IgD-negative memory B cell (primary cell): ENCODE results near the gene RADIL. TPM values are rescaled to one million over a fixed set of nuclear protein-coding genes. Genes with fewer than 3 reads are reported as not detected.

ENCODE experiments used
- H3K27ac Mint-ChIP-seq, 3 donors: one replicate each; pipeline ENCODE4 v1.8.0; 2020 to 2022; ENCODE audit warnings: mild to moderate bottlenecking in 3 of 3, mixed read lengths in 3 of 3, moderate library complexity in 1 of 3
- H3K27me3 Mint-ChIP-seq: one replicate; pipeline ENCODE4 v1.8.0; 2021; ENCODE audit warnings: mixed read lengths
- H3K36me3 Mint-ChIP-seq: one replicate; pipeline ENCODE4 v1.8.0; 2020; ENCODE audit warnings: mild to moderate bottlenecking, mixed read lengths
- H3K4me1 Mint-ChIP-seq, 3 donors: one replicate each; pipeline ENCODE4 v1.8.0; 2020 to 2022; ENCODE audit warnings: mixed read lengths in 3 of 3, mild to moderate bottlenecking in 1 of 3
- H3K4me3 Mint-ChIP-seq, 4 donors: one replicate each; pipeline ENCODE4 v1.8.0; 2020 to 2022; ENCODE audit warnings: mild to moderate bottlenecking in 4 of 4, mixed read lengths in 4 of 4, moderate library complexity in 3 of 4
- H3K9me3 Mint-ChIP-seq, 3 donors: one replicate each; pipeline ENCODE4 v1.8.0; 2020 to 2021; ENCODE audit warnings: mixed read lengths in 3 of 3, mild to moderate bottlenecking in 1 of 3
- polyA plus RNA-seq: library from polyadenylated mRNA; unstranded; fragments of 300-500 nt; fragmentation: Illumina TruSeq; gene quantifications from one replicate; pipeline ENCODE4 v1.2.3, GENCODE V29; 2021

The RADIL gene
- polyA plus RNA-seq, 1 donor from 2014 or later: not detected

DNA sequence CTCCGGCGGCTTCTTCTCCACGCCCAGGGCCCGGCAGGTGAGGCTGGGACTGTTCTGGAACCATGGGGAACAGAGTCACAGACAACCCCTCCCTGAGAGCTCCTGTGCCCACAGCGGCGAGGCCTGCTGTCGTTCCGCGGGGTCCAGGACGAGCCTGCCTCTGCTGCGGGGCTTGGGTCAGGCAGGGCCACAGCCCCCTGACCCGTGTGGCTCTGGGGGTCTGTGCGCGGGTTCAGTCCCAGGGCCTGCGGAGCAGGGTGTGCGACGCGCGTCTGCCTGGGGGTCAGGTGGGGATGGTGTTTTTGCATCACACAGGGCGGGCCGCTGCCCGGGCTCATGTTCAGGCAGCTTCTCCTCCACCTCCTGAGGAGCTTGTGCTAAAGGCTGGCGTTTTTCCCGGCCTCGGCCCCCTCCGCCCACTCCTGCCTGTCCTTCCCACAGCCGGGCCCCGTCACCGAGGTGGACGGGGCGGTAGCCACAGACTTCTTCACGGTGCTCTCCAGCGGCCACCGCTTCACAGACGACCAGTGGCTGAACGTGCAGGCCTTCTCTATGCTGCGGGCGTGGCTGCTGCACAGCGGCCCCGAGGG lies 99.7 kb downstream of the RADIL start:
- Mint-ChIP-seq H3K27me3 (no peaks in the 10 kb centered on the region), H3K4me1 (no peaks in the 10 kb centered on the region), H3K4me3 (no peak overlapping the region), H3K36me3 (no peaks in the 10 kb centered on the region), H3K27ac (no peak overlapping the region), H3K9me3 (no peaks in the 10 kb centered on the region)

DNA sequence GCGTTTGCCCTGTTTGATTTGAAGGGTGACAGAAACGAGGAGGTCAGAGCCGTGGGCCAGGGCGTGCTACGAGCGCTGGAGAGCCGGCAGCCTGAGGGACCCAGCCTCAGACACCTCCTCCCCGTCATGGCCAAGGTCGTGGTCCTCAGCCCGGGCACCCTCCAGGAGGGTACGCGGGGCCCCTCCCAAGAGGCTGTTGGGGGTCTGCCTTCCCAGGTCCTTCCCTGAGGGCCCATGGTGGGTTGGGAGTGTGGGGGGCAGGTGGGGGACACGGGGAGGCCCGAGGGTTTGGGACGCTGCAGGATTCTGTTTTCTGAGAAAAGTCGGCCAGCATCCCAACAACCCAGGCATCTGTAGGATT lies 100.2 kb downstream of the RADIL start:
- Mint-ChIP-seq H3K27ac (no peak overlapping the region), H3K36me3 (no peaks in the 10 kb centered on the region), H3K4me3 (no peak overlapping the region), H3K9me3 (no peaks in the 10 kb centered on the region), H3K27me3 (no peaks in the 10 kb centered on the region), H3K4me1 (peaks cover 0 to 2% (median 2%) of the 10 kb centered on the region in 3 donors)

DNA sequence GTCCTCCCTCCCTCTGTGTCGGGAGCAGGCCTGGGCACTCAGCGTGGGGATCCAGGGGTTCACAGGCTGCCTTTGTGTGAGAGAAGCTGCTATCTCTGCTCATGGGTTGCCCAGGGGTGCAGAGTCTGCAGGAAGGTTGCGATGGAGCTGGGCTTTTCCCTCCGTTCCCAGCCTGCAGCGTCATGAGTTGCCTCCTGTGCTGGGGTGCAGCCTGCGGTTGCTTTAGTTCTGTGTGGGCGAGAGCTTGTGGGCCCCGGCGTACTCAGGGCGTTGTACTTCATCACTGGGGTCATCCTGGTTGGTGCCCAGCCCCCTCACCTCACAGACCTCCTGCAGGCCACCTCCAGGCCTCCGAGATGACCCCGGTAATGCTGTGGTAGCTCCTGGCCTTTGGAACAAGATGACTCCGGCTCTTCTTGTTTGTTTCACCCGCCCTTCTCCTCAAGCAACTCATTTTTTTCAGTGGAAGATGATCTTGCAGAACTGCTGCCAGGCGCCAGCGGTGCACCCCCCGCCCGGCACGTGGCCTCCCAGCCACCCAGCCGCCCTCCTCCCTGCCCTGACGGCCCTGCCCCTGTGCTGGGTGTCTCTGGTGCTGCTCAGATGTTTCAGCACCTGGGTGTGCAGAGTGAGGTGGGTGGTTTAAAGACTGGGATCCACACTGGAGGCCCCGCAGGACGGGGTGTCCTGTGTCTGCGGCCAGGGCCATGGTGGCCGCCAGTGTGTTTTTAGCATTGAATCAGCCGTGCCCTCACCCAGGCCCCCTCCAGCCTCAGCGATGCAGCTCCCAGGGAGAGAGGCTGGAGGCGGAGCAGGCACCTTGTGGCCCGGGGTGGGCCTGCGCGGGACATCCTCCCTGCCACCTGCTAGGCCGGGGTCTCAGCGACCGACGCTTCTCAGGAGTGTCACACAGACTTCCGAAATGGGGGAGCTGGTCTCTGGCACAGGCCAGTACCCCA lies 100.9 kb downstream of the RADIL start:
- H3K4me1 Mint-ChIP-seq: peaks cover 4 to 9% (median 4%) of the 10 kb centered on the region in 3 donors
- no peaks in the 10 kb centered on the region for H3K36me3 Mint-ChIP-seq
- H3K9me3 Mint-ChIP-seq: no peaks in the 10 kb centered on the region
- no peaks in the 10 kb centered on the region for H3K27me3 Mint-ChIP-seq
- H3K4me3 Mint-ChIP-seq: no peak overlapping the region
- no peak overlapping the region for H3K27ac Mint-ChIP-seq

DNA sequence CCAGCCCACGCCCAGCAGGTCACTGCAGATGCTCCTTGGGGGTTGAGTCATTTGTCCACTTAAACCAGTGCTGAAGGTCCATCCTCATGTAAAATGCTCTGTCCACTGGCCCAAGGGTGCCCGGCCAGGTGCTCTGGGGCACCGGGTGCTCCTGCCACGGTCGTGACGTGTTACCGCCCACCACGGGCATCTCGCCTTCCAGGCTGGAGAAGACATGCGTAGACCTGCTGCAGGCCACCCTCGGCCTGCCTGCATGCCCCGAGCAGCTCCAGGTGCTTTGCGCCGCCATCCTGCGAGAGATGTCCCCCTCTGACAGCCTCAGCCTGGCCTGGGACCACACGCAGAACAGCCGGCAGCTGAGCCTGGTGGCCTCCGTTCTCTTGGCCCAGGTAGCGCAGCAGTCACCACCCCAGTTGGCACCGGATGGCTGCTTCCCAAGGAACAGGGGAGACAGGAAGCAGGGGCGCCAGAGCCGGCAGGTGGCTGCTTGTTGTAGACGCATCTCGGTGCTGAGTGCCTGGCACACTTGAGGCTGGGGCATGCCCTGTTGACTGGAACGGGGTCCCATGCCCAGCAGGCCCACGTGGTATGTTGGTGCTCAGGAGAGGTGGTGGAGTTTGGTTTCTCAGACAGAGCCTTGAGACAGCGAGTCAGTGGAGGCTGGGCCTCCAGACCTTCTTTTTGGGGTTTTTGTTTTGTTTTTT lies 102.0 kb downstream of the RADIL start:
- no peak overlapping the region for H3K27ac Mint-ChIP-seq
- H3K4me3 Mint-ChIP-seq: no peak overlapping the region
- no peaks in the 10 kb centered on the region for H3K36me3 Mint-ChIP-seq
- H3K27me3 Mint-ChIP-seq: no peaks in the 10 kb centered on the region
- no peaks in the 10 kb centered on the region for H3K9me3 Mint-ChIP-seq
- H3K4me1 Mint-ChIP-seq: peaks cover 7 to 16% (median 11%) of the 10 kb centered on the region in 3 donors

DNA sequence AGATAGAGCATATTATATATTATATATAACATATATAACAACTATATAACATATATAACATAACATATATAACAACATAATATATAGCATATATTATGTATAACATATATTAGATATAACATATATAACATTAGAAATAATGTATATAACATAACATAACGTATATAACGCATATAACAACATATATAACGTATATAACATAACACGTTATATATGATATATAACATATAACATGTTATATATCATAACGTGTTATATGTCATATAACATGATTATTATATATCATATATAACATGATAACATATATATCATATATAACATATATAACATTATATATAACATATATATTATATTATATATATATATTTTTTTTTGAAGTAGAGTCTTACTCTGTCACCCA lies 104.4 kb downstream of the RADIL start:
- Mint-ChIP-seq H3K36me3 (no peaks in the 10 kb centered on the region), H3K27ac (no peak overlapping the region), H3K4me1 (peaks cover 22 to 29% (median 28%) of the 10 kb centered on the region in 3 donors), H3K4me3 (no peak overlapping the region), H3K27me3 (no peaks in the 10 kb centered on the region), H3K9me3 (no peaks in the 10 kb centered on the region)

DNA sequence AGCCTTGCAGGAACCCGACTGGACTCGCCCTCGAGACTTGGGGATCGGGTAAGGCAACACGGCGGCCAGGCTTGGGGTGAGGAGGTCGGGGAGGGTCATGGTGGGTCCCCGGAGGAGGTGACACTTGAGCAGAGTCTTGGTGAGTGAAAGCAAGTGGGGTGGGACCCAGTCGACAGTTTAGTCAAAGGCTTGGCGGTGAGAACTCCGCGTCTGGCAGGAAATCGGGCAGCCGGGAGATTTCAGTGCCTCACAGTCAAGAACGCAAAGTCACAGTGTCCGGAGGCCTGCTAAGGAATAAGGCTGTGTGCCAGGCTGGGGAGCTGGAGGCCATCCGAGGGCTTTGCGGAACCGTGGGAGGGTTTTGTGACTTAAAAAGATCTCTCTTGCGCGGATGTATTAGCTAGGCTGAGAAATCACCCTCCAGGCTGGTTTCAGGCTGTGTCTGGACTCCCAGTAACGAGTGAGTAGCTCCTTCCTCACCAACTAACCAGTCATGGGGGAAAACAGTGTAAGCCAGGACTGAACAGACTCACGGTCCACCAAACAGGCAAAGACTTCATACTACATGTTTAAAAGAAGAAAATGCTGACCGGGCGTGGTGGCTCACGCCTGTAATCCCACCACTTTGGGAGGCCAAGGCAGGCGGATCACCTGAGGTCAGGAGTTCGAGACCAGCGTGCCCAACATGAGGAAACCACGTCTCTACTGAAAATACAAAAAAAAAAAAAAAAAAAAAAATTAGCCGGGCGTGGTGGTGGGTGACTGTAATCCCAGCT lies 107.5 kb downstream of the RADIL start:
- peaks cover 25 to 35% (median 28%) of the 10 kb centered on the region in 3 donors for H3K4me1 Mint-ChIP-seq
- H3K4me3 Mint-ChIP-seq: peak overlapping the region; percentile 95 to 100 (median 98)
- no peaks in the 10 kb centered on the region for H3K27me3 Mint-ChIP-seq
- no peaks in the 10 kb centered on the region for H3K36me3 Mint-ChIP-seq
- H3K9me3 Mint-ChIP-seq: no peaks in the 10 kb centered on the region
- H3K27ac Mint-ChIP-seq: peak overlapping the region; percentile 92 to 99 (median 99)

DNA sequence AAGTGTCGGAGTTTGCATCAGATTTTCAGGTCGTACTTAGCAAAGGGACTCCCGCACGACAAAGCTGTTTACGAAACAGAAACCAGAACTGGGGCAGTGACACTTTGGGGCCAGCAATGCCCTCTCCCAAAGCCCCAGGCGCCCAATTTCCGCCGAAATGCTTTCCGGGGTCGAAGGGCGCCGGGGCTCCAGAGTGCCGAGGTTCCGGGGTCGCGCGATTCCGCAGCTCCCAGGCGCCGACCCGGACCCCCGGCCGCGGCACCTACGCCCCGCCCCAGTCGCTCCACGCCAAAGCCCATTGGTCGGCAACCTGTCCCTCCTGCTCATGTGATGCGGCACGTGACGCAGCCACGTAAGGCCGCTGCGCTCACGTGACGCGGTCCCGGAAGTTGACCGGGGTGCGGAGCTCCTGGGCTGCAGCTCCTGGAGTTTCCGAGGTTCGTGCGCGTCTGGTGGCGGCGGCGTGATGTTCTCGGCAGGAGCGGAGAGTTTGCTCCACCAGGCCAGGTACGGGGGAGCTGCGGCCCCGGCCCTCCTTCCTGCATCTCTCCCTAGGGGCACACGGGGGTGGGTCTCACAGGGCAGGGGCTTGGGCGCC lies 108.2 kb downstream of the RADIL start, which contains the start of gene AP5Z1:
Gene AP5Z1 (plus strand): TSS at position 374 of the 598 bp plus-strand sequence. CDS start 93 bp downstream, at position 467.
- H3K9me3 Mint-ChIP-seq: no peaks in the 10 kb centered on the region
- H3K36me3 Mint-ChIP-seq: no peaks in the 10 kb centered on the region
- peaks cover 27 to 35% (median 28%) of the 10 kb centered on the region in 3 donors for H3K4me1 Mint-ChIP-seq
- H3K27me3 Mint-ChIP-seq: no peaks in the 10 kb centered on the region
- H3K4me3 Mint-ChIP-seq: peak within 1 kb of the TSS; percentile 95 to 100 (median 98)
- H3K27ac Mint-ChIP-seq: peak within 1 kb of the TSS; percentile 92 to 99 (median 99)

DNA sequence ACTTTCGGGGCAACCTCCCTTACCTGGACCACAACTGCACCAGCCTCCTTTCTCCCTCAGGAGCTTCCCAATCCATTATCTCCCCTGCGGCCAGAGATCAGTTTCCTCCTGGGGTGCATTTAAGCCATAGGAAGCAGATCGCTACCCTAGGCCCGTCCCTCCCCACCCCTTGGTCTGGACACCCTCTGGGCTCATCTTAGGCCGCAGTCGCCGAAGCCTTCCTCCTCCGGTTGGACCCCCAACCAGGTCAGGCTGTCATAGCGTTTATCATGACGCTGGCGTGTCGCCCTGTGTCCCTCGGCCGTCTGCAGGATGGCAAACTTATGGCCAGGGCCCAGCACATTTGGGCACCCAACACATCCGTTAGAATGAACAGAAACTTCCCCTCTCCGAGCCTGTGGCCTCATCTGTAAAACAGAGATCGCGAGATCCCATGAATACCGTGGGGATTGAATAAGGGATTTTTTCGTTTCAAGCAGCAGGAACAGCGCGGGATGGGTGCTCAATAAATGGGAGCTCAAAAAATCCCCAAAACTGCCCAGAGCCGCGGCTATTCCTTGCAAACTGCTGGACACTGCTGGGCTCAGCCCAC lies 108.8 kb downstream of the RADIL start:
- peak overlapping the region; percentile 95 to 100 (median 98) for H3K4me3 Mint-ChIP-seq
- no peaks in the 10 kb centered on the region for H3K9me3 Mint-ChIP-seq
- H3K27ac Mint-ChIP-seq: peak overlapping the region; percentile 92 to 99 (median 99)
- peaks cover 27 to 35% (median 28%) of the 10 kb centered on the region in 3 donors for H3K4me1 Mint-ChIP-seq
- H3K27me3 Mint-ChIP-seq: no peaks in the 10 kb centered on the region
- no peaks in the 10 kb centered on the region for H3K36me3 Mint-ChIP-seq

DNA sequence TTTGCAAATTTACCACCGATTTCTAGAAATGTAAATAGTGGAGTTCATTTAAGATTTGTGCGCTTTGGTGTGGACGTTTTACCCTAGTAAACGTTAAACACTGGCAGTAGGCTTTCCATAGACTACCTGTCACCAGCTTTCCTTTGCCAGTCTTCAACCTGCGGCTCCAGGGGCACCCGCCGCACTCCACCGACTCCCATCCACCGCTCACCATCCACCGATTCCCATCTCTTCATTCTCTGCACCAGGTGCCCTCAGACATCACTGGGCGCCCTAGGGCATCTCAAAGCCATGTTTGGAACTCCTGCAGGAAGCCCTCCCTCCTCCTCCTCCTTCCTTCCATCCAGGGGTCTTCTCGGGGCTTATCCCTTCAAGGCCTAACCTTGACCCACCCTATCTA lies 109.5 kb downstream of the RADIL start:
- peak overlapping the region; percentile 95 to 100 (median 98) for H3K4me3 Mint-ChIP-seq
- H3K36me3 Mint-ChIP-seq: no peaks in the 10 kb centered on the region
- peaks cover 27 to 35% (median 28%) of the 10 kb centered on the region in 3 donors for H3K4me1 Mint-ChIP-seq
- H3K27me3 Mint-ChIP-seq: no peaks in the 10 kb centered on the region
- H3K9me3 Mint-ChIP-seq: no peaks in the 10 kb centered on the region
- H3K27ac Mint-ChIP-seq: peak overlapping the region; percentile 92 to 99 (median 99)

DNA sequence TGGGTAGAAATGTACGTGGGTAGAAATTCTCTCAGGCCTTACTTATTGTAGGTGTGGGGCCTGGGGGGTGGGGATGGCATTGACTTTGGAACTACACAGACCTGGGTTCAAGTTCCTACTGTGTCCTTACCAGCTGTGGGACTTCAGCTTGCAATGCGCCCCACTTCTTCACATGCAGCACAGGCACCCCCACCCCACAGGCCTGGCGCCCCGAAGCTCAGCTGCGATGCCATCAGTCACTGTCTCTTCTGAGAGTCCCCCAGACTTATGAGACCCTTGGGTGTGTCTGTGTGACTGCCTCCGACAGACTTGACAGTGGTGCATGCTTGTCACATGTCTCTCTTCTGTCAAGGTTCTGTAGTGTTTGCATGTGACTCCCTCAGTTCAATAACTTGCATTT lies 111.2 kb downstream of the RADIL start:
- peak overlapping the region in 1 of 3 donors; percentile 20 for H3K27ac Mint-ChIP-seq
- peaks cover 23 to 25% (median 23%) of the 10 kb centered on the region in 3 donors for H3K4me1 Mint-ChIP-seq
- H3K9me3 Mint-ChIP-seq: no peaks in the 10 kb centered on the region
- H3K27me3 Mint-ChIP-seq: no peaks in the 10 kb centered on the region
- H3K4me3 Mint-ChIP-seq: no peak overlapping the region
- H3K36me3 Mint-ChIP-seq: no peaks in the 10 kb centered on the region

DNA sequence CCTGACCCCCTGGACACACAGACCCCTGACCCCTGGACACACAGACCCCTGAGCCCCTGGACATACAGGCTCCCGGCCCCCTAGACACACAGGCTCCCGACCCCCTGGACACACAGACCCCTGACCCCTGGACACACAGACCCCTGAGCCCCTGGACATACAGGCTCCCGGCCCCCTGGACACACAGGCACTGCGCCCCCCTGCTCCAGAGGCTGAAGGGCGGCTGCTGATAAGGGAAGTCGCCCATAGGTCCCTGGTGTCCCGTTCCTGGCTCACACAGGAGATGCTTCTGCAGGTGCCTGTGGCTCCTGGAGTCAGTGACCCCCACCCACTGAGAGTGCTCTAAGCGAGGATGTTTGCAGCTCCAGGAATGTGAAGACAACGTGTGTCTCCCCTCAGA lies 111.8 kb downstream of the RADIL start:
- no peaks in the 10 kb centered on the region for H3K36me3 Mint-ChIP-seq

DNA sequence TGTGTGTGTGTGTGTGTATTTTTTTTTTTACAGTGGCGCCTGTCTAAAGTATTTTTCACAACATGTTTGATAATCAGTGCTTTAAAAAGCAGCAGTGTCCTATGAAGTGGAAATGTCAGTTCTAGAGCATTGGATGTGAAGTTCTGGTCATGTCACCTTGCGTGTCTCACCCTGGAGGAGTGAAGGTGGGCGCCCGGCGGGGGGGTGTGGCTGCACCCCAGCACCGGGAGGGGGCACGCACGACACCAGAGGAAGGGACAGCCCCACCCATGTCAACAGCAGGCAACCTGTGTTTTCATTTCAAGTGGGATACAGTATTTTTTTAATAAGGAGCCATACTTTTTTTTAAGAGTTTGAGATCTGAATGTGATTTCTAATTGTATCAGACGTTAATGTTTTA lies 112.6 kb downstream of the RADIL start:
- no peaks in the 10 kb centered on the region for H3K27me3 Mint-ChIP-seq
- H3K4me3 Mint-ChIP-seq: peak overlapping the region in 1 of 4 donors; percentile 43
- peaks cover 14 to 16% (median 16%) of the 10 kb centered on the region in 3 donors for H3K4me1 Mint-ChIP-seq

More for the DNA sequence above, 111.8 kb downstream of the RADIL start:
- Mint-ChIP-seq H3K9me3 (no peaks in the 10 kb centered on the region), H3K4me1 (peaks cover 18 to 21% (median 20%) of the 10 kb centered on the region in 3 donors), H3K27me3 (no peaks in the 10 kb centered on the region), H3K4me3 (no peak overlapping the region), H3K27ac (no peak overlapping the region)

DNA sequence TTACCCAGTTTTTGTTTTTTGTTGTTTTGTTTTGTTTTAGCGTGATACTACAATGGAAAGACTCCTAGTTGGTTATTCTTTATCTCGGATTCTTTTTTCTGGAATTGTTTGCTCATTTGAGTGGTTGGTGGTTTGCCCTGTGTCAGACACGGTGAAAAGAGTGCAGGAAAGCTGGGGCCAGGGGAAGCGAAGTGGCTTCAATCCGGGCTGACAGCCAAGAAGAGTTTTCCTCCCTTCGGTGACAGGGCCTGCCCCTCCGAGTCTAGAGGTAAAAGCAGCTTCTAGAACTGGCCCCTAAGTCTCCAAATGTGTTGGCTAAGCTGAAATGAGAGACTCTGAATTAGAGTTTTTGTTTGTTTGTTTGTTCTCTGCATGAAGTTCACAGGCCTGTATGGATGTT lies 113.8 kb downstream of the RADIL start:
- no peak overlapping the region for H3K4me3 Mint-ChIP-seq
- no peaks in the 10 kb centered on the region for H3K36me3 Mint-ChIP-seq
- H3K27ac Mint-ChIP-seq: no peak overlapping the region
- H3K9me3 Mint-ChIP-seq: no peaks in the 10 kb centered on the region
- peaks cover 4 to 12% (median 11%) of the 10 kb centered on the region in 3 donors for H3K4me1 Mint-ChIP-seq
- H3K27me3 Mint-ChIP-seq: no peaks in the 10 kb centered on the region

More for the DNA sequence above, 112.6 kb downstream of the RADIL start:
- Mint-ChIP-seq H3K27ac (peak overlapping the region in 1 of 3 donors; percentile 39), H3K9me3 (no peaks in the 10 kb centered on the region), H3K36me3 (no peaks in the 10 kb centered on the region)
